NCI-H128 (cell line): Measurements from ENCODE around the gene PITX2.

ENCODE experiments used
- DNase-seq: peaks from one replicate; lab custom pipeline; 2025; ENCODE audit not compliant: unreplicated experiment; lab: John Stamatoyannopoulos, UW

PITX2 gene

GRCh38 chr4:110622841-110623717, at the start of gene PITX2:
Gene PITX2 (minus strand): TSS chr4:110623077. CDS start chr4:110622460, 617 bp downstream.
- DNase-seq, result no peak

- DNase-seq, result no peak
Measured at GRCh38 chr4:110671679-110672078, 48.8 kb upstream of the PITX2 start.

DNA sequence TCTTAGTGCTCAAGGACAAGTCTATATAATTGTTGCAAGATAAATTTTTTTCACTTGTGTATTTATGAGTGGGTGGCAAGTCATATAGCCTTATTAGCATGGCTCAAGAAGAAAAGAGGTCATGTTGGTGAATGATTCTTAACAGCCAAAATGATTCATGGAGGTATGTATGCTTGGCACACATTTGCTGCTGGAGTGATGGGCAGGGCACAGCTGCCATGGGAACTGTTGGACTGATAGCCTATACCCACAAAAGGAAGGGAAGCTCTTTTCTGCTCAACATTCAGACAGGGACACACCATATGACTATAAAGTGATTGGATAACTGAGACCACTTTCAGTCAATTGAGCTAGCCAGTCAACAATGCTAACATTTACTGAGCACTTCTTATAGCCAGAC, 46.8 kb upstream of the PITX2 start:
- no peak for DNase-seq

DNA sequence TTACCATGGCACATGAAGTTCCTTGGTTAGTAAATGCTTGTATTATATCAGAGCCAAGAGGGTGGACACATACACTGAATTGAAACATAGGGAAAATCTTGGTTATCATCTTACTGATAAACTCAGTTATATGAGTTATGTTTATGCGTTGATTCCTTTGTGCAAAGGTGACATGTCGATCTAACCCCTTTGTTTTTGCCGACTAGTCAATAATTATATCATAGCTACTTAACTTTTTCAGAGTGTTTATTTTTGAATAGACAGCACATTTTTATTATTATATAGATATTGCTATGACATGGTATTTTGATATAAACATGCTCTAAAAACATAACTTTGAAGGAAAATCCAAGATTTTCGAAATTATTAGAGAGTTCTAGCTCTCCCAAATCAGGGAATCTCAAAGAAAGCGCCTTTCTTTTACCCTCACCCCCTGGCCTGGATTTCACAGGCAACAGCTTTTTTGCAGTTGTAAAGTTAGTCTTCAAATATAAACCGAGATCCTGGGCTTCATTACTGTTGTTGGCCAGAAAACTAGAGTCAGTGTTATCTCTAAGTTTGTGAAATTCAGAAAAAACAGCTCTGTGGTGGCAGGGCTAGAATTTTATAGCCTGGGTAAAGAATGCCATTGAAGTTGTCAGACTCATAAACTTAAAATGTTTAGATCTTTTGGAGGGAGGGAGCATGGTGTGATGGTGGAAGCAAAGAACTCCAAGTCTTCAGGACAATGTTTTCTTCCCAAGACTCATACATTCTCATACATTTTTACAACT, 45.8 kb upstream of the PITX2 start:
- no peak for DNase-seq

DNA sequence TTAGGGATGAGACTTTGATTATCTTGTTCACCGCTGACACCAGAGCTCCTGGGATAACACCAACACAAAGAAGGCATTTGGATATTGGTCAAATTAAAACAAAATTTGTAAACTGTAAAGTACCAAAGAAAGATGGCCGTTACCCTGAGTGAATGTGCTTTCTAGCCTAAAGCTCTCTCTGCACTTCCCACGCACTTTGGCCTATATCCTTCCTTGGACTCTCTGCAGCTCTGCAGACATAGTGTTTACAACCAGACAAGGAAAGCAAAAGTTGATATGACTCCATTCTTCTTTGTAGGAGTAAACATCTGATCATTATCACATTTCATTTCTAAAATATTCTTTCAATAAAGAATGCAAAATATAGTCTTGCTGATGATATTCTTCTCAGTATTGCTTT, 44.8 kb upstream of the PITX2 start:
- no peak for DNase-seq

DNA sequence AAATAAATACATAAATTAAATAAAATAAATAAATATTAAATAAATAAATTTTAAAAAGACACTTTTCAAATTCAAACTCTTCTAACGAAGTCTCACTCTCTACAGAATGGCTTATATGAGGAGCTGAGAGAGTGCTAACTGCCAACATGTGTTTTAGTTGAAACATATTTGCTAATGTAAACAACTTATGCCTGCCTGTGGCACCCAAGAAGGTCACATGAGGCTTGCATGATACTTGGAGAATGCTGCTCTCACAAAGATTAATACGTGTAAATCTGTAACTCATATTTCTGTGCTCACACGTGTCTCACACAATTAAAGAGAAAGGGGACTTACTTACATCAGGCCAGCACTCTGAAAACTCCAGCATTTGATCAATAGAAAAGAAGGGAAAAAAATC, 43.2 kb upstream of the PITX2 start:
- no peak for DNase-seq

- DNase-seq, result no peak
Measured at GRCh38 chr4:110663738-110664444, 41.0 kb upstream of the PITX2 start.

- no peak for DNase-seq
Measured at GRCh38 chr4:110663206-110663605, 40.3 kb upstream of the PITX2 start.

DNA sequence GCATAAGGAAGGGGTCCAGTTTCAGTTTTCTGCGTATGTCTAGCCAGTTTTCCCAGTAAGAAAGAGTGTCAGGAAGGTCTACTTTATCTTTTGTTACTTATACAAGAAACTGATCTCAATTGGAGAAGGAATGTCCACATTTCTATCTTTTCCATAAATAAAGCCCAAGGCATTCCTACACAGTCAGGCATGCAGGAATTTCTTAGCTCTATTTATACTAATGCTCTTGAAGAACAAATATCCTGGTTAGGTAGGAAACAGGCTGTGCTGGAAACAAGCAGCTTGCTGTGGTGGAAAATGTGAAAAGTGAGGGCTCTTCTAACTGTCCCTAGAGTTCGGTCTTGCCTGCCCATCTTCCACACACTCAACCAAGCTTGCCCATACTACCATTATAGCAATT, 37.9 kb upstream of the PITX2 start:
- no peak for DNase-seq

DNA sequence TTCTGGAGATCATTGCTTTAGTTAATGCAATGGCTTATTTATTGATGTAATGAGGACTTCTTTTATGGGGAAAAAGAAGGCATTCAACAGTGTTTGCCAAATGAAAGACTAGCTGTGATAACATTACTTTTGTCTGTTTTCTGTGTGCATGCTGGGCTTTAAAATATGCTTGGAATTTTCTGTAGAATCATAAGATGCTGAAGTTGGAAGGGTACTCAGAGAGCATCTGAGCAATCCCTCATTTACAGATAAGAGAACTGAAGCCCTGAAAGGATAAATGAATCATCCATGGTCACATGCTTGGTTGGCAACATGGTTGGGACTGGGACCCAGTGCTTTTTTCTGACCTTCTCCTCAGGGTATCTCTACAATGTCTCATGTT, 31.4 kb upstream of the PITX2 start:
- no peak for DNase-seq

DNA sequence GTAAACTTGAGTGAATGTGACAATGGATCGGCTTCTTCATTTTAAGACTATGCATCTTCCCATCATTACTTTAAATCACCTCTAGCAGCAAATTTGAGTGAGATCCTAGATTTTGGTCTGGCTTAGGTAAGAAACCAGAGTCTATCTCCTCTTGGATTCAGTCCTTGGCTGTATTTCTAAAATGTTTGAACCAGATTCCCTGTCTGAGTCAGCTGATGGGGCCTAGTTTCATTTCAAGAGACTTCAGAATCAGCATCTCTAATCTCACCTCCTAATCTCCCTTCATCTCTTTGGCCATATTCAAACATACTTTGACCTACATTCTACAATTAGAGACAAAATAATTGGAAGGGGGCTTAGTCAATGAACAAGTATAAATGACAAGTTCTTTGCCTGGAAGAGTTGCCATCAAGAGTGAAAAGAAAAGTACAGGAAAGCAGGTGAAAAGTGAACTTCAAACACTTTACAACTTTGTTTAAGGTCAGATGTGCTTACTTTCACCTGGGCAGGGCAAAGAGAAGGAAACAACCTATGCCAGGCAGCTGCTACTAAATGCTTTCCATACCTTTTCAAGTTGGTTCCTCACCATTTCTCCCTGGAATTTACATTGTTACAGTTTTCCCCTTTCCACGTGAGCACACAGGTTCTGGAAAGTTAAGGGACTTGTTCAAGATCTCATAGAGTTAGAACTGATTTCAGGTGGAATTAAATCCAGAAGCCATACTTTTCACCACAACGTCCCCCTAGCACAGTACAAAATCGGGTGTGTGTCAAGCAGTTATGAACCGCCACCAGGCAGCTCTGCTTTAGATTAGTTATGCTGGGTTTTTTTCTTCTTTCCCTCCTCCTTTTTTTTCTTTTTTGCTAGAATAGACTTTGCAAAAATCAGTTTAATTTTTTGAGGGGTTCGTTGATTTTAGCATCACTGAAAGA, 30.7 kb upstream of the PITX2 start:
- no peak for DNase-seq

DNA sequence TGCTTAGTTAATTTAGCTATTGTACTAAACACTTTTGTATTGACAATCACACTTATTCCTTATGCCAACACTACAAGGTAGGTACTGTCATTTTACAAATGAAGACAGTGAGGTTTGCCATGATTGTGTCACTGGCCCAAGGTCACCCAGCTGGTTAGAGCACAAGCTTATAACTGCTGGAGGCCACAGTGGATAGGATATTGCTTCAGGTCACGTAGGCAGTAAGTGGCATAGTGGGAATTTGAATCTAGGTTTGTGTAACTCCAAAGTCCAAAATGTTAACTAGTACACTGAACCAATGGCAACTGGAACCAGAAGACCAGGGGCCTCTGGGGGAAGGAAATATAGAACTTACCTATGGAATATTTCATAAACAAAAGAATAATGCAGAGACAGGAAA, 21.1 kb upstream of the PITX2 start:
- DNase-seq, result no peak

DNA sequence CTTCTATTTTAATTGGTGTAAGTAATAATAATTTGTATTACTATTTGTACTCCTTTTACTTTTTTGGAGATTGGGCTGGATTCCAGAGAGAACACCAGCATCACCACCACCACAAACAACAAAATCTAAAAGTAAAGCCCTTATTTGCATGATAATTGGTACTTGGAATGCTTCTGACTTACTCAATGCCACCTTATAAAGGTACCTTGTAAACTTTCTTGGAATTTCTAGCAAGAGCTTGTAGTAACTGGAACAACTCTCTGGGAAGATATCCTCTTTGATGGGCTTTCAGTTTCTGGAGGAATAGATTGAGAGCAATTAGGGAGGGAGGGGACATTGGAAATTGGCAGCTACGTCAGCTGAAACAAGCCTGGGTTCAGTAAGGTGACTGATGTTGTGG, 20.2 kb upstream of the PITX2 start:
- no peak for DNase-seq

GRCh38 chr4:110641218-110641617, 18.3 kb upstream of the PITX2 start:
- DNase-seq, result no peak

DNA sequence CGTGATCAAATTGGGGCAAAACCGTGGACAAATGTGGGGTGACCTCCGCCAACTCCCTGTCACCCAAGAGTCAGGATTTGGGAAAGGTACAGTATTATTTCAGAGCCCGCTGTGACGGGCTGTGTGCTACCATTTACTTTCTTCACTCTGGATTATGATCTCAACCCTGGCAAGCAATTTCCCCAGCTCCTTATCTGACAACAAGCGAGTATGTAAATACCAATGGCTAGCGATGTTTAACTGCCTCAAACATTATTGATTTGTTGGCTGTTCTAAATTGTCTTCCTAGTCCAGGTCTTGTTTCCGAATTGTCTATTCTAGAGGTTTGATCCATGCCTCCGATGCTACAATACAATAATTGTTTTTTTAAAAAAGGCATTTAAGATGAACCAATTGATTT, 17.7 kb upstream of the PITX2 start:
- no peak for DNase-seq

- DNase-seq, result no peak
Measured at GRCh38 chr4:110639207-110640090, 16.6 kb upstream of the PITX2 start.

GRCh38 chr4:110638089-110638746, 15.3 kb upstream of the PITX2 start:
- DNase-seq, result no peak

GRCh38 chr4:110637408-110638088, 14.7 kb upstream of the PITX2 start:
- DNase-seq, result no peak
